NCI-H2029 treated with DMSO at 0.1 percent for 48 hours (cell line): Measurements from ENCODE around the gene ENTR1.
A peak's percentile ranks its signal among the peaks of the same experiment; 100 is the strongest.

Experiments used
- DNase-seq: peaks from one replicate; lab custom pipeline; 2025; lab: John Stamatoyannopoulos, UW

Gene ENTR1, protein sequence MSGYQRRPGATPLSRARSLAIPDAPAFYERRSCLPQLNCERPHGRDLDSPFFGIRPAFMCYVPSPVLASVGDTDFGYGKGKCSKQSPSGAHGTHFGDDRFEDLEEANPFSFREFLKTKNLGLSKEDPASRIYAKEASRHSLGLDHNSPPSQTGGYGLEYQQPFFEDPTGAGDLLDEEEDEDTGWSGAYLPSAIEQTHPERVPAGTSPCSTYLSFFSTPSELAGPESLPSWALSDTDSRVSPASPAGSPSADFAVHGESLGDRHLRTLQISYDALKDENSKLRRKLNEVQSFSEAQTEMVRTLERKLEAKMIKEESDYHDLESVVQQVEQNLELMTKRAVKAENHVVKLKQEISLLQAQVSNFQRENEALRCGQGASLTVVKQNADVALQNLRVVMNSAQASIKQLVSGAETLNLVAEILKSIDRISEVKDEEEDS

DNA sequence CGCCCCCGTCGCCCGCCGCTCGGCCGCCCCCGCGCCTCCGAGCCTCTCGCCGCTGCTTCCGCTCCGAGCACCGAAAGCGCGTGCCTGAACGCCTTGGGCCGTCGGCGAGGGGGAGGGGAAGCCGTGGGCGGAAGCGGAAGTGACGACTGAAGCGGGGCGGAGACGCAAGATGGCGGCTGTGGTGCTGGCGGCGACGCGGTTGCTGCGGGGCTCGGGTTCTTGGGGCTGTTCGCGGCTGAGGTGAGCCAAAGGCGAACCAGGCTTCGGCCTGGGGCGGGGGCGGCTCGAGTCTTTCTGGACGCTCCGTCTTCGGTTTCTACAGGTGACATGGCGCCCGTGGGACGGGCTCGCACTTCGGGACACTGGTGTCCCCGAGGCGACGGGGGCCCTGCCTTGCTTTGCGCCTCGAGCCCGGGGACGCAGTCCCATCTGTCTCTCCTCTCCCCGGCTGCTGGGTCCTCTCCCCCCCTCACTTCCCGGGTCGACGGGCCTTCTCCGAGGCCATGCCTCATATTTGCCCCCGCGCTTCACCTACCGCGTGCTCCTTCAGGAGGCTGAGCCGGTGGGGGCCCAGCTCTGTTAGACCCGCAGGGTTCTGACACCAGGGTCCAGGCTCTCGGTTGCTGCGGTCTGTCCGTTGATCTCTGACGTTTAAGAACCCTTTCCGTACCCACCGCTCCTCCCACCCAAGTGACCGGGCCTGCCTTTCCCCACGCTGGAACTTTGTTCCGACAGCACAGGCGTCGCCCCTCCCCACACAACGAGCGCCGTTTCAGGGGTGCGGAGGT lies at the start of gene ENTR1, which contains the start of gene PMPCA:
Gene ENTR1, minus strand, starts transcription at position 115 of the 788 bp plus-strand sequence. CDS start 217 bp downstream, outside the sequence.
Gene PMPCA, plus strand, starts transcription at position 159 of the 788 bp plus-strand sequence. Its CDS starts 11 bp downstream, at position 170.
- DNase-seq: peak; percentile 74

DNA sequence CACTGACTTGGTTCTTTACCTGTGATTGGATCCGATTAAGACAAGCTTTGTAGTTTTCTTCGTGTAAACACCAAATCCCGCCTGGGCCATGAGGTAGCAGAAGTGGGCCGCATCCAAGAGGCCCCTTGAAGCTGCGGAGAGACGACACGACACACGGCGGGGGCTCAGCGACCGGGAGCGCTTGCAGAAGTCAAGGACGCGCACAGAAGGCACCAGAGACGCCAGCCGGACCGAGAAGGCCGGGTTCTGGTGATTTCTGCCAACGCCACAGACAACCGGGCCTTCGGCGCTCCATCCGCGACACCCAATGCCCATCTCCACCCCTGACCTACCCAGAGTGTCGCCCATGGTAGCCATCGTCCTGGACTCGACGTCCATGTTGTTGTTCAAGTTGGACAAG lies 49.0 kb upstream of the ENTR1 start:
- DNase-seq: no peak

DNA sequence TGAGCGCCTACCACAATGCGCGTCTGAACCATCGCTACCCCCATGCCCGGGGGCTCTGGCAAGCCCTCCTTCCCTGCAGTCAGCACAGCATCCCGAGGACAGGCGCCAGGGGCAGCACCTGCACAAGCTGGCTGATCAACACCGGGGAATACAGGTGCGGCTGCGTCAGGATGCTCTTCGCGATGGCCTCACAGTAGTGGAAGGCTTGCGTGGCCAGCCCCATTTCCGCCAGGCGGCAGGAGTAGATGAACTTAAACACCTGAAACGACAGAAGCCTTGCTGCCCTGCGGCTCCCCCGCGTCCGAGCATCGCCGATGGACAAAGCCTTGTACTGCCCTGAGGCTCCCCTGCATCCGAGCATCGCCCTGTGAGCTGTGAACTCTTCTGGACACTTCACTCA lies 46.9 kb upstream of the ENTR1 start:
- no peak for DNase-seq

DNA sequence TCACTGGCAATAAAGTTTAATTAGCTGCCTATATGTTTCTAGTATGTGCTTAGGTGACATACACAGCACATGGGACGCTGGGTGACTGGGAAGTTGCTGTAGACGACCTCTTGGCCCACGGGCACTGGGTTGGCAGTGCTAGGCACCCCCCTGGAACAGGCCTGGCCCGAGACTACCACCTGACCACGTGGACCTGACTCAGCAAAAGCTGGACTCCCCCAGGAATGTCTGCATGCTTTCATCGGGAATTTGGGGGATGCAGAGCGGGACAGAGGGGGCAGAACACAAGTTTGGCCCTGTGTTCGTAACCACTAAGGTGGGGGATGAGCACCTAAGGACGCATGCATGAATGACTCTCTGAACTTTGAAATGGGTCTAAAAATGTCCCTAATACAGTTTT lies 45.8 kb upstream of the ENTR1 start:
- DNase-seq: no peak

DNA sequence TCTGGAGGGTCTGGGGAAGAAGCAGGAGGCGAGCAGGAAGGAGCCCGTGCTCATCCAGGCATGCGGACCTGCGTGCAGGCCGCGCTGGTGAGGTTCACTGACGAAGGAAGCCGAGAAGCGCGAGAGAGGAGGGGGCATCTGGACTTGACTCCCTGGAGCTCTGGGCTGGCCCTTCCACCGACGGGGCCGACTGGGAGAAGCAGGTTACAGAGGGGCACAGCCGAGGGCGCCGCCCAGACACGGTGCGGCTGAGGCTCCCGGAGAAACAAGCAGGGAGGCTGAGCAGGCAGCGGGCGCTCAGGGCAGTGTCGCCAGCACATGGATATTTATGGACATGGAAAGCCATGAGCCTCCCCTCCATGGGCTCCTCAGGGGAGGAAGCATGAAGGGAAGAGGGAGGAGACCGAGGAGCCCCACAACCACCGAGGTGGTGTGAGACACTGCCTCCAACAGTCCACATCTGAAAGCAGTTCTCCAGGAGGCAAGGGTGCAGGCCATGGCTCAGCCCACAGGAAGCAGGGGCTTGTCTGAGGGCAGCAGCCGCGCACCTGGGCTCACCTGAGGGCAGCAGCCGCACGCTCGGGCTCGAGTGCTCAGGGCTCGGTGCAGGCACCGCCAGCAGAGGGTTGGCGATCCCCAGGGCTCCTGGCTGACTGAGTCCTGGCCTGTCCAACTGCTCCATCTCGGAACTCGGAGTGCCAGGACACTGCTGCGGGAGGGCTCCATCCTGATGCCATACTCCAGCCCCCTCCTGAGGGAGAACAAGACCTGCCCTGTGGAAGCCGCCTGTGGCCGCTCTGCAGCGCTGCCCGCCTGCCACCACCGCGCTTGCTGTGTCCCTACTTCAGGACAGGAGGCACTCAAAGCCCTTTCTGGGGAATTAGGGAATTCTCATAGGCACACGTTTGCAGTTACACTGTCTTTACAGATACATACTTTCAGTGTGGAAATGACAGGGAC lies 44.9 kb upstream of the ENTR1 start:
- no peak for DNase-seq

DNA sequence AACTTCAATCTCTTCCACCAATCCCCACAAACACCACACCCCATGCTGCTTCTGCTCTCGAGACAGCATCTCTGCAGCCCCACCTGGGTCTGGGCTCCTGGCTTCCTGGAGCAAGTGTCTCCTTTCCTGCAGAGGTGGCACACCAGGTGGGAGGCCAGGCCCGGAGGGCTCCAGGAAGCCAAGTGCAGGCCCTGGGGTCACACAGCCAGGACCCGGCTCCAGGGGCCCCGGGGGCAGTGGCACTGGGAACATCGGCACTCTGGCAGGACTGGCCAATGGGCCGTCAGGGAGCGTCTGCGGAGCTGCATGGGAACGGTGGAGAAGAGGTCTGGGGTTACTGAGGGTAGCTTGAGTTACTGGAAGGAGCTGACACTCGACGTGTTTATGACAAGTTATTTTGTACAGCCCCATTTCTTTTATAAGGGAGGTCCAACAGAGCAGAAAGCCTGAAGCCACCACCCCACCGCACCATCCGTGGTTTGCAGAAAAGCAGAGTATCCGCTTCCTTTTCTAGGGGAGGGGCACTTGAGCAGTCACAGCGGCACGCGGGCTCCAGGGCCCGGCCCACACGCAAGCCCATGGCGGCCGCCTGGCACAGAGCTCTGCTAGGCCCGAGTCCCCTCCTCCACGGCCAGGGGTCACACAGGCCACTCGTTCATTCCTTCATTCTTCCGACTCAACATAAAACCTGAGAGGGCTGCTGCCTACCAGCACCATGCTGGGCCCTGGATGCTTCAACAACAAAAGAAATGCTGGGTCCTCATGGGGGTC lies 43.8 kb upstream of the ENTR1 start:
- no peak for DNase-seq

DNA sequence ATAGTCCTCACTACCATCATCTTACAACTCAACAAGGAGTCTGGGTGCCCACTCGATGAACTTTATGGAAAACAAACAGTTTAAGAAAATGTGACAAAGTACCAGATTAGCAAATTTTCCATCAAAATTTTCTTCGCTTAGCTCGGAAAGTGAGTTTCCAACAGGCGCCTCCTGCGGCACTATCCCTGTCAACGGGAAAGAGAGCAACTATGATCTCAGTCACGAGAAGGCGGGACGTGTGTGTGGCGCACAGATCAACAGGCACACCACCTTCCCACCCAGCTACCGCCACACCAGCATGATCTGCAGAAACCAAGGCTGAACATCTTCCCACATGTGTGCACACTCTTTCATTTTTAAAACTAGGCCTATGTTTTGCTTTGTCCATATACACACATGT lies 42.9 kb upstream of the ENTR1 start:
- DNase-seq: no peak

DNA sequence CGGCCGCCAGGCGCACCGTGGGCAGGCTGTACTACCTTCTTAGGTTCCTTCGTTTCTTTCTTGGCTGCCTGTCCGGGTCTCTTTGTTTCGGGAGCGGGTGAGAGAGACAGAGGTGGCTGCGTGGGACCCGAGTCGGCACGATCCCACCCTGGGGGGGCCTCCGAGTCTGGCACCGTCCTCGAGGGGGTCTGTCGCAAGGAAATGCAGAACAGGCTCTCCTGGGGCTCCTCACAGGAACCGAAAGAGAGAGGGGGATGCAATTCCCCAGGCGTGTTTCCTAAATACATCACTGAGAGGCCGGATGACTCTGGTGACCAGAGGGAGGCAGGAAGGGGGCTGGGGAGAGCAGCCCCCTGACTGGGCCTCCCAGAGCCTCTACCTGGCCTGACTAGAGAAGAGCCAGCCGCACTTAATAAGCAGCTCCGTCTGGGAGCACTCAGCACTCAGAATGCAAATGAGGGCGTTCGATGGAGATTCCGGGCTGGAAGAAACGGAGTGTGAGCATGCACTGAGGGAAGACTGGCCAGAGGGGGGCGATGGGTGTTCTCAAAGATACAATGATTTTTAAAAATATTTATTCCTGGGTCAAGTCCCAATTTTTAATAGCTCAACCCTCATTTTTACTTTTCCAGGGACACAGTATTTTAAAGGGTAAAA lies 40.9 kb upstream of the ENTR1 start:
- DNase-seq: no peak

DNA sequence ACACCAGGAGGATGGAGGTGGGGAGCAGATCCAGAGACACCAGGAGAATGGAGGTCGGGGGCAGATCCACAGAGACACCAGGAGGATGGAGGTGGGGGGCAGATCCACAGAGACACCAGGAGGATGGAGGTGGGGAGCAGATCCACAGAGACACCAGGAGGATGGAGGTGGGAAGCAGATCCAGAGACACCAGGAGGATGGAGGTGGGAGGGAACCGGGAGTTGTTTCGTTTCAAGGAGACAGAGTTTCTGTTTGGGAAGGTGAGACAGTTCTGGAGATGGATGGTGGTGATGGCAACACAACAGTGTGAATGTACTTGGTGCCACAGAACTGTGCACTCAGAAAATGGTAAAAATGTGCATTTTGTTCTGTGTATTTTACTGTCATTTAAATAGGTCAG lies 38.2 kb upstream of the ENTR1 start:
- no peak for DNase-seq

DNA sequence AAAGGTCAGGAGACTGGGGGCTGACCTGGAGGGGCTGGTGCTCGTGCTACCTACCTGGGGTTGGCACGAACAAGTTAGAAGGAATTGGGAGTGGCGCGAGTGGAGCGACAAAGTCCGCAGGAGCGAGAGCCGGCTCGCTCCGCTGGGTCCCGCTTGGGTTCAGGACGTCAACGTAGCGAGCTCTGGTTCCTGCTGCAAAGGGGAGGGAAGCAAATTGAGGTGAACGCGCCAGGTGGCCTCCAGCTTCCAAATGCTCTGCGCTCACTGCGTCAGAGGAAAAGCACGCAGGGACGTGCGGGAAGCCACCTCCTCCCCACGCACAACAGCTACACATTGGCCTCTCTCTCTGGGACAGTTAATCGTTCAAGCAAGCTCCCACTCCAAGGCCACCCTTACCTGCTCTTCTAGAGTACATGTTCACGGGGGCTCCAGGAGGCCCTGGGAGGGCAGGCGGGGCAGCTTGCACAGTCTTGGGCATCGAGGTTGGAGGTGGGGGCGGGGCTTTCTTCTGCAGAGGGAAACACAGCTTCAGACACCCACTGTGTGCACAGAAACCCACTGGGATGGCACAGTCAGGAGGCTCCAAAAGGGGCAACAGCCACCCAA lies 36.9 kb upstream of the ENTR1 start:
- no peak for DNase-seq

DNA sequence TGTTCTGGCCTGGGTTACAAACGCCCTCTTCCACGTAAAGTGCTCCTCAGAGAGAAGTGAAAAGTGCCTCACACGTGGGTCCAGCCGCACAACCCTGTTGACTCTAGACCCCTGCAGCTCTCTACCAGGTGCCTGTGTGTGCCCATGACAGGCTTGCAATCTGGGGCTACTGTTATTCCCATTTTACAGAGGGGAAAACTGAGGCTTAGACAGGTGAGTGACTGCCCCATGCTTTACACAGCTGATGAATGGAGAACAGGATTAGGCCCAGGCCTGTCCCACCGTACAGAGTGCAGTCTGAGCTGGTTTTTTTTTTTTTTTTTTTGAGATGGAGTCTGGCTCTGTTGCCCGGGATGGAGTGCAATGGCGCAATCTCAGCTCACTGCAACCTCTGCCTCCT lies 35.4 kb upstream of the ENTR1 start:
- DNase-seq: no peak

DNA sequence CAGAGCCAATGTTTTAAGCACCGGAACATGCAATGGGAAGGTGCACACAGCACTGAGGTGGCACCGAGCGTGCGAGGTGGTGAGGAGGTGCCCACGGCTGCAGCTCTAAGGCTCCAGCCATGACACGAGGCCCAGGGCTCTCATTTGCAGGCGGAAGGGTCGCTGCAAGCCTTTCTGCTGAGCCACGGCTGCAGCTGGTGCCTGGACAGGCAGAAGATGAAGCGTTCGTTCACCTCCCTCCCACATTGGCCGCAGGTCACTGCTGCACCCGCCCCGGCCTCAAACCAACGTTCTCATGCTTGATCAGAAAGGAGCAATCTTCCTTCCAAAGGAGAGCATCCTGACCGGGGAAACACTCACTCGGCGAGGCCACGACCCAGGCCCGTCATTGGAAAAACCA lies 33.7 kb upstream of the ENTR1 start:
- no peak for DNase-seq

DNA sequence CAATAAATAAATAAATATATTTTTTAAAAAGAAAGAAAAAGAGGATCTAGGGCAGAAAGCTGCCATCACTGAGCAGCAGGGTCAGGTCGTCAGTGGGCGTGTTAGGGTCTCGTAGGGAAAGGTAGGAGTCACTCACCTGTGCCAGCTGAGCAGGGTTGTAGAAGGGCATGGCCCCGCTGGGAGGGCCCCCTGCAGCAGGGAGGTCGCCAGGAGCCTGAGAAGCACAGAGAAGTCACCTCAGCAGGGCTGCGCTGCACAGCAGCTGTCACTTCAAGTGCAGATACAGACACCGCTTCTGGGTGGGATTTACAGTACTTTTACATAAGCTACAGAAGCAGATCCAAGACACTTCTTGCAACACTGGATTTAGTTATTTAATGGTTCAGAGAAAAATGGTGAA lies 33.3 kb upstream of the ENTR1 start:
- no peak for DNase-seq

DNA sequence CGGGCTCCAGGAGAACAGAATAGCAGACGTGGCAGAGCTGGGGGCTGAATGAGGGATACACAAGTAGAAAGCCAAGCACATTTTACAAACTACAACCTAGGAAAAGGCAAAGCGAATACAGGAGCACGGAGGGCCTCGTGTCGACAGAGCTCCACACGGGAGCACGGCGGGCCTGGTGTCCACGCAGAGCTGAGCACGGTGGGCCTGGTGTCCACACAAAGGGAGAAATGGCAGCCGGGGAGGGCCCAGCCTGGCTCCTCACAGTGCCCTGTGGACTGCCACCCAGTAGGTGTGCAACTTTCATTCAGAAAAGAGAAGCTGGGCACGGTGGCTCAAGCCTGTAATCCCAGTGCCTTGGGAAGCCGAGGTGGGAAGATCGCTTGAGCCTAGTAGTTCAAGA lies 32.7 kb upstream of the ENTR1 start:
- no peak for DNase-seq

DNA sequence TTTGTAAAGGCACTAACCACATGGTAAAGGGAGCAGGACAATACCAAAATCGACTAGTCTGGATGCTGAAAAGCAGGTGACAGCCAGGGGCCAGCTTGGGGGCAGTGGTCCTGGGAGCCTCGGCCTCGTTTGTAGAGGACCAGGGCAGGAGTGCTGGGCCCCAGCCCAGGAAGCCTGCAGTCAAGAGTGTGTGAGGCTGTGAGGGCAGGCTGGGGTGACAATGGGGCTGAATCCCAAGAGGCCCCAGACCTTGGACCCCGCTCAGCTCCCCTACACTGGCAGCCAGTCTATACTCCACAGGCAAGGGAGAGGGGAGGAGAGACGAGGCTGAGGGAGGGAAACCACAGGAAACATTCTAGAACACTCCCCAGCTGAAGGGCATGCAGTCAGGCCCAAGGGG lies 31.9 kb upstream of the ENTR1 start:
- no peak for DNase-seq

DNA sequence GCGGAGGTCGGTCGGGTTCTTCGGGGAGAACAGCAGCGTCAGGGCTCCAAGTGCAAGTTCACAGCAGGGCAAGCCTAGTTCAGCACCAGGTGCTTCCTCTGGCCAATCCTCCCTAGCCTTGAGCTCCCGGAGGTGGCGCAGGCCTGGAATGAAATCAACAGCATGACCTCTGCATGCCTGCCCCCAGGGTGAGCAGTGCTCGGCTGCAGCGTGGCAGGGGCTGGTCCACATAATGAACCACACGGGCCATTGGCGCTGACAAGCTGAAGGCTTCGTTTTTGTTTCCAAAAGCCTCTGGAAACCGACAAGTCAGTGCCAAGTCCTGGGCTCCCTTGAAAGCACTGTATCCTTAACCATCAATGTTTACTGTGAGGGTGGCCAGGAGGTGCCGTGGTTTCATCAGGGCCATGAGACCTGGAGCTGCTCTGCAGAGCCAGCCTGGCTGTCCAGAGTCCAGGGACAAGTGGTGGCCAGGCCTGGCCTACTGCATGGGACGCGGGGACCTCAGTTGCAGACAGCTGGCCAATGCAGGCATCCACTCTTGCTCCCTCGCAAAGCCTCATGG lies 31.3 kb upstream of the ENTR1 start:
- DNase-seq: no peak

DNA sequence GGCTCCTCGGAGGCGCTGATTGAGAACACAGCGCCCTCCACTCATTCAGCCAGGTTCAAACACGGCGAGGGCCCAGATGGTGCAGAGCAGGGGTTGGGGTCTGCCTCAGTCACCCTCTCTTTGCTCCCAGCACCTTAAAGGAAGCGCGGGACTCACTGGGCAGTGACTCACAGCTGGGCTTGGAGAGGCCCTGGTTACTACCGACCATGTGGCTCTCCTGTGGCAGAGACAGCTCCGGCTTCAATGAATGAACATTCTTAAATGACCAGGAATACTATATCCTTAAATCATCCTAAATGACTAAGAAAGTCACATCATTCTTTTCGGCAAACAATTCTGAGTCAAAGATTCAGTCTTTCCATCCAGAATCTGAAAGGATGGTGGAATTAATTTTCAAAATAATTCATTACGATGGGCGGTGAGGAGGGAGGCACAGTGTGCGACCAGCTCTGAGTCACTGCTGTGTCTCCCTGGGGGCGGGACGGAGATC lies 30.8 kb upstream of the ENTR1 start:
- no peak for DNase-seq

DNA sequence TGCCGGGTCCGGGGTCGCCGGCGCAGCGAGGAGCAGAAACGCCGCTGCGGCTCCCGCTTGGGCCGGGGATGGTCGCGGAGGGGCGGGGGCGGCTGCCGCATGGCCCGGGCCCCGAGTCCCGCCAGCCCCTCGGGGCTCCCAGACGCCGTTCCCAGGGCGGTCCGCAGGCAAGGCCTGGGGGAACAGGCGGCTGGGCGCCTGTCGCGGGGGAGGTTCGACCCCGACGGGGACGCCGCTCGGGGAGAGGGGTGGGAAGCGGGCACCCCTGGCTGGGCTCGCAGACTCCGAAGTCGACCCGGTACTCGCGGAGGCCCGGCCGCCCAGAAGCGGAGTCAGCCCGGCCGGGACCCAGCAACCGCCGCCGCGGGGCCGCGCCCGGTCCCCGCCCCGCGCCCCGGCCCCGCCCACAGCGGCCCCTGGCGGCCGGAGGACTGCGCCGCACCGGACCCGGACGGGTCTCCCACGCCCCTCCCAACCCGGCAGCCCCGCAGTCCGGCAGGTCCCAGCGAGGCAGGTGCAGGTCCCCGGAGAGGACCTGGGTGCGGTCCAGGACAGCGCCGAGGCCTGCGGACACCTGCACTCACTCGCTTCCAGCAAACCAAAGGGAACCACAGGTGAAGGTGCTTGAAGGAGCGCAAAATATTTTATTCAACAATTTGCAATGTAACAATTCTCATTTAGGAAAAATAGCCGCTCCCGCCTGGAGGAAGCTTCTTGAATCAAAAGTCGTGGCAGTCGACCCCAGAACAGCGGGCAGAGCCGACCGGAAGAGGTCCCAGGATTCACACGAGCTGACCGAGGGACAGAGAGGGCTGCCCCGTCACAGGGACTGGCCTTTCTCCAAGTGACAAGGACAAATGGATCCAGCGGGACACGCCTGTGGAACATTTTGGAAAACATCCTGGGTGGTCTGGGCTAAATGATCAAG lies 29.3 kb upstream of the ENTR1 start, which contains the start of gene INPP5E:
Gene INPP5E, minus strand, starts transcription at position 365 of the 928 bp plus-strand sequence. CDS start 426 bp downstream, outside the sequence.
- peak; percentile 26 for DNase-seq
